ENCODE measurements around the gene CRTC1.

CRTC1 gene

DNA sequence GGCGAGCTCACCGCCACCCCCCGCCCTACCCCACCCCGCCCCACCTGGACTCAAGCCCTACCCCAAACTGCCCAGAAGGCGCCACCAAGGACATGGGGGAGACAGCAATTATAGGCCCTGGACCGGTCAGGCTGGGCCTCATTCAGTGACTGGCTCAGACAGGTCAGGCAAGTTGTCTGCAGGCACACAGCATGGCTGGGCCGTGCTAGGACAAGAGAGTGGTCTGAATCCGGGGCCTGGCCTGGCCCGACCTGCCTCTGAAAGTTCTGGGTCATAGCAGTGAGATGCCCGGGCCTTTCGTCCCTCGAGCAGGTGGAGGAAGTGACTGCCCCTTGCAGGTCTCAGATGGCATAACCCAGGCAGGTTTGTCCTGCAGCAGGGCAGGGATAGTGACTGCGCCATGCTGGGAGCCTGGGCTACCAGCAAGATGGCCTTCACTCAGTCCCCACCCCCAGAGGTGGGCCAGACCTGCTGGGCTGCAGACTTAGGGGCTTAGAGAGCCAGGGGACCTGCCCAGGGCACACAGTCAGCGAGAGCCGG is 86.6 kb downstream of the CRTC1 start:
- no peak for DNase-seq (ENCODE audit: low spot score)

DNA sequence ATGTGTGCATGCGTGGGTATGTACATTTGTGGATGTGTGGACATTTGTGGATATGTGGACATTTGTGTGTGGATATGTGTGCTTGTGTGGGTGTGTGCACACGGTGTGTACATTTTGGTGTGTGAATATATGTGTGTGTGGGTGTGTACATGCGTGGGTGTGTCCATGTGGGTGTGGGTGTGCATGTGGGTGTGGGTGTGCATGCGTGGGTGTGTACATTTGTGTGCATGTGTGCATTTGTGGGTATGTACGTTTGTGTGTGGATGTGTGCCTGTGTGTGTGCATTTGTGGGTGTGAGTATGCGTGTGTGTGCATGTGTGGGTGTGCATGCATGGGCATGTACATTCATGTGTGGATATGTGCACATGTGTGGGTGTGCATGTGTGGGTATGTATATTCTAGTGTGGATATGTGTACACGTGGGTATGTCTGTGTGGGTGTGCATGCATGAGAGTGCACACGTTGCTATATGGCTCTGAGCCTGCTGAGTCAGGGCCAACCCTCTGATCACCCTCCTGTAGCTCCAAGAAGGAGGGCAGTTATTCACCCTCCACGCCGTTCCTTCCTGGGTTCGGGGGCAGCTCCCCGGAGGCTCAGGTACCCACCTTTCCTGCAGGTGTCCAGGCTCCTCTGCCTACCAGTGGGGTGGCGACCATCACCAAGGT is 87.3 kb downstream of the CRTC1 start:
- DNase-seq (ENCODE audit: low spot score) = no peak

DNA sequence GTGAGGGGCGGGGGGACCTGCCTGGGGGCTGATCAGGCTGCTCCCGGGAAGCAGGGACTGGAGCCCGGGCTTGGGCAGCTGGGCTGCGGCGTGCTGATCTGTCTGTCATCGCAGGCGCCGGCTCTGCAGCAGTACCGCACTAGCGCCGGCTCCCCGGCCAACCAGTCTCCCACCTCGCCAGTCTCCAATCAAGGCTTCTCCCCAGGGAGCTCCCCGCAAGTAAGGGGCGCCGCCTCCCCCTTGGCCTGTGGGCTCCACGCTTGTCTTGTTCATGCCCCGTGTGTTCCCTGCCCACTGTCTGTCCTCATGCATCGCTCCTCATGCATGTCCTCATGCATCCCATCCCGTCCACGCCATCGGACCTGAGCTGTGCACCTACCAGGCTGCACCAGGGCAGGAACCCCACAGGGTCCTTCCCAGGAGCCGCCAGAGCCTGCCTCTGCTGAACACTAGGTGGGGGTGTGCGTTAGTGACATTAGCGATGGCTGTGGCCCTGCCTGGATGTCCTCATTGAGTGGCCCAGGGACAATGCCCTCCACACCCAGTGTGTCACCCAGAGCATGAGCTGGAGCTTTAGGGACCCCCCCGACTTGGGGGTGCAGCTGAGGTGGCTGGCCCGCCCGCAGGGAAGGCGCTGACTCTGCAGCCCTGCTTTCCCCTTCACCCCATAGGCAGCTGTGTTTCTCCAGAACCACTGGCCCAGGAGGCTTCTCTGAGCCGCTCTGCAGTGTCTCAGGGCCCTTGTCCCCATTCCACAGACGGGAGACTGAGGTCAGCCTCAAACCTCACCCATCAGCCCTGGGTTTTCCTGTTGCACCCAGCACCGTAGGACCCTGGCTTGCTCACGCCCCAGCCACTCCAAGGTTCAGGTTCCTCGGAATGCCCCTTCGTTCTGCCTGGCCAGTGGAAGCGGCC is 88.1 kb downstream of the CRTC1 start:
- no peak for DNase-seq (ENCODE audit: low spot score)

DNA sequence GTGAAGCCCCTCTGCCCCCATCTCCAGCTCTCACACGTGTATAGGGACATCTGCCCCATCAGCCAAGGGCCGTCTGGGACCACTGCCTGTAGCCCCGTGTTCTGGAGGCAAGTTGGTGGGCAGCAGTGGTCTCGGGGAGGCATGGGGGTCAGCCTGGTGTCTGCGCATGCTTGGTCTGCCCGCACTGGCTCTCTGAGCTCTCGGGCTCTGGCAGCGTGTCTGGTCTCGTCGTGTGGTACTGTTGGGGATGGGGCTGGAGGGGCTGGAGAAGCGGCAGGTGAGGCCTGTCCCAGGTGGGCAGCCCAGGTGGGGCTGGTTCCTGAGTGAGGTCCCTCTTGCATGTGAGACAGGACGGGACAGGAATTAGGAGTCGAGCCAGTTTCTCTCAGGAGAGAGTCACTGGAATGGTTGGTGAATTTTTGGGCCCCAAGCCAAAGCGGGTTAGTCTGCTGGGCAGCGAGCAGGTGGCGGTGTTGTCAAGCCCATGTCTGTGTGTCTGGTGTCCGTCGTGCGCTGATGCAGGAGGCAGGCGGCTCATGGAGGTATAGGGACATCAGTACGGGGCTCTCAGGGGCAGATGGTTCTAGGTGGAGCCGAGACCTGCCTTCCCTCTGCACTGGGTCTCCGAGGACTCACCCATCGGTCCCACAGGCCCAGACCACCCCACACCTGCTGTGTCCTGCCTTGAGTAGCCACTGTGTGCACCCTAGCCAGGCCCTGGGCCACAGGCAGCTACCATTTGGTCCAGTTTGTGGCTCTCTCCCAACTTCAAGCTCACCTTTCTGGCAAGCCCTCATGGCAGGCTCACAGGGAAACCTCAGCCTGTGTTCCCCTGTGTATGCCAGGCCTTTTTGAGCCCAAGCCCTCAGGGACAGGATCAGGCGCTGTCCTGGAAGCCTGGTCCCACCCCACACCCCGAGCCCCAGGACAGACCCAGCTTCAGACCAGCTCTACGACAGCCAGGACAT is 89.4 kb downstream of the CRTC1 start:
- DNase-seq (ENCODE audit: low spot score) = no peak

DNA sequence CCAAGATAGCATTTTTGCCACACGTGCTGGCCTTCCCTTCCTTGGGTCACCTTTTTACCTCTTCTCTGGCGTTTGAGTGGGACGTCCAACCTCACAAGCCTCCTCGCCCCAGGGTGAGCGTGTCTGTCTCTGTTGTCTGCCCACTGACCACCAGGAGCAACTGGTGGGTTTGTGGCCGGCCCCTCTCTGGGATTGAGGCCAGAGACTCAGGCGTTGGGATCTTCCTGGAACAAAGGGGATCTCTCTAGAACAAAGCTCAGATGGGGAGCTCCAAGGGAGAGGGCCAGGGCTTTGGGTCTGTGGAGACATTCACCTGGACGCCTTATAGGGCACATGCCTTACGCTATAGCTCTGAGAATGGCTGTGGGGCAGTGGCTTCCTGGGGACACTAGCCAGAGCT is 90.2 kb downstream of the CRTC1 start:
- DNase-seq (ENCODE audit: low spot score) = no peak

DNA sequence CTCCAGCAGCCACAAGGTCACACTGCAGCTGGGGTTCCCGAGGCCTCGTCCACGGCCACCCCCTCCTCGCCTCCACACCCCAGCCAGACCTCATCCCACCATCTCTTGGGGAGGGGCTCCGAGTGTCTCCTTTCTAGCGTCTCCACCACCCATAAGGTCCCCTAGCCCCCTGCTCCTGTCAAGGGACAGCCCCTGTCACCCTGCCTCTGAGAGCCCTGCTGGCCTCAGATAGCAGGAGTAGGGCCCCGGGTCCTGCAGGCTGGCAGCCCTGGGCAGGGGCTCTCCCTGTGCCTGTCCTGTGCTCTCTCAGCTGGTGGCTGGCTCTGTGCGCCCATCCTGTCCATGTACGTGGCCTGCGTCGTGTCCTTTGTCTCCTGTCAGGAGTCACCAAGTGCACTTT is 90.6 kb downstream of the CRTC1 start:
- no peak for DNase-seq (ENCODE audit: low spot score)

DNA sequence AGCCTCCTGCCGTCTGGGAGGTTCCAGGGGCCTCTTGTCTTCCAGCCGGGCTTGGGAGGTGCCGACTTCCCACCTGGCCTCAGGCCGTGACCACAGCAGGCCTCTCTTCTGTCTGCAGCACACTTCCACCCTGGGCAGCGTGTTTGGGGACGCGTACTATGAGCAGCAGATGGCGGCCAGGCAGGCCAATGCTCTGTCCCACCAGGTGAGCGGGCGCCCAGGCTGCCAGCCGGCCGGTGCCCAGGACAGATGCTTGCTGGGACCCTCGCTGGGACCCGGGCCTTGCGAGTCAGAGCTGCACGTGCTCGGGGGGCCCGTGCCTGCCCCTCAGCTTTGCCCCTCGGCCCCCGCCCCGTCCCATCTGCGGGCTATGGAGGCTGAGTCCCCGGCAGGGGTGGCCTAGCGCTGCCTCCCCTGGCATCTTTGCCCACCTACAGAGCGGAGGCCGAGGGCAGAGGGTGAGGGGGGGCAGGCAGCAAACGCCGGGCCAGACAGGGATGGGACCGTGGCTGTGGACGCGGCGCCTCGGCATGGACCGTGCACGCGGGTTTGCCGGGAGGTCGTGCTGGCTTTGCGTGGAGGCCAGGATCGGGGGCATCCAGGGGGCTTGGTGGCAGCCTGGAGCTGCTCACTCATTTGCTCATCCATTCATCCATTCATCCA is 91.4 kb downstream of the CRTC1 start:
- no peak for DNase-seq (ENCODE audit: low spot score)

DNA sequence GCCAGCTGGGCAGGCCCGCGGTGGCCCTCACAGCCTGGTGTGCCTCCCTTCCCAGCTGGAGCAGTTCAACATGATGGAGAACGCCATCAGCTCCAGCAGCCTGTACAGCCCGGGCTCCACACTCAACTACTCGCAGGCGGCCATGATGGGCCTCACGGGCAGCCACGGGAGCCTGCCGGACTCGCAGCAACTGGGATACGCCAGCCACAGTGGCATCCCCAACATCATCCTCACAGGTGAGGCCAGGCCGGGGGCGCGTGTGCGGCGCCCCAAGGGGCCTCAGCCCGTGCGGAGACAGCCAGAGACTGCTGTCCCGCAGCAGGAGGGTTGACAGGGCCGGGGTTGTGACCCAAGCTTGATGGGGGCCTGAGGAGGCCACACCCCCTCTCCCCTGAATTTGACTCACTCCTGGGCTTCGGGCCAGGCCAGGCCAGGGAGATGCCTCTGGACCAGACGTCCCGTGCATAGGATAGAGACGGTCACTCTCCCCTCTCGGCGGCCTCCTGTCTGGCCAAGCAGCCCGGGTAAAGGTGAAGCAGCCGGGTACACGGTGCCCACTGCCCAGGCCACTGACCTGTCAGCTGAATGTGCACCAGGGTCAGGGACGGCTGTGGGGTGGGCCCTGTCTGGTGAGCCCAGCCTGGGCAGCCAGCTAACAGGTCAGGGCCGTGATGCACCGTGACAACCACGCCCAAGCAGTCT is 92.3 kb downstream of the CRTC1 start:
- DNase-seq (ENCODE audit: low spot score) = no peak

DNA sequence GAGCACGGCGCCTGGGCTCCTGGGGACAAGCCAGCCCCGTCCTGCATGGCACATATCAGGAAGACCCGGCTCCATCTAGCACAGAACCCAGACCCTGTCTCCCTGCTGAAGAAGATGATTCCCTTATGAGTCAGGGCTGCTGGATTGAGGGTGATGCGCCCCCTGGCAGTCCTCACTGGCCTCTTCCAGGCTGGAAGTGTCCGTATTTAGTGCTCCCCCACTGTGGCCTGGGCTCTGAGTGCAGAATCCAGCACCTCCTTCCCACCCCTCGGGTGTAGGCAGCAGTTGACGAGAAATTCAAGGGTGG is 92.8 kb downstream of the CRTC1 start:
- DNase-seq (ENCODE audit: low spot score) = no peak

DNA sequence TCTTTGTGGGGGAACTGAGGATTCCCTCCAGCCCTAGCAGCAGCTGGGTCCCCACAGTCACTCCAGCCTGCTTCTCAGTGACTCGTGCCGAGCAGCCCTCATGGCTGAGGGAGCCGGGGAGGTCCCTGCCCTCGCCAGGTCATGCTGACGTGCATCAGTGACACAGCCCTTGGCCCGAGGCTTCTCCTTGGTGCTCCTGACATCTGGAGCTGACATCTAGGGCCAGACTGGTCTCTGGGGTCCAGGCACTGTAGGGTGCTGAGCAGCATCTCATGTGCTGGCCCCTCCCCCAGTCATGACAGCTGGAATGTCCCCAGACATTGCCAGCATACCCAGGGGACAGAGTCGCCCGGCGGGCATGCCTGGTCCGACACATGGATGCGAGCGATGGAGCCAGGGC is 93.3 kb downstream of the CRTC1 start:
- no peak for DNase-seq (ENCODE audit: low spot score)

DNA sequence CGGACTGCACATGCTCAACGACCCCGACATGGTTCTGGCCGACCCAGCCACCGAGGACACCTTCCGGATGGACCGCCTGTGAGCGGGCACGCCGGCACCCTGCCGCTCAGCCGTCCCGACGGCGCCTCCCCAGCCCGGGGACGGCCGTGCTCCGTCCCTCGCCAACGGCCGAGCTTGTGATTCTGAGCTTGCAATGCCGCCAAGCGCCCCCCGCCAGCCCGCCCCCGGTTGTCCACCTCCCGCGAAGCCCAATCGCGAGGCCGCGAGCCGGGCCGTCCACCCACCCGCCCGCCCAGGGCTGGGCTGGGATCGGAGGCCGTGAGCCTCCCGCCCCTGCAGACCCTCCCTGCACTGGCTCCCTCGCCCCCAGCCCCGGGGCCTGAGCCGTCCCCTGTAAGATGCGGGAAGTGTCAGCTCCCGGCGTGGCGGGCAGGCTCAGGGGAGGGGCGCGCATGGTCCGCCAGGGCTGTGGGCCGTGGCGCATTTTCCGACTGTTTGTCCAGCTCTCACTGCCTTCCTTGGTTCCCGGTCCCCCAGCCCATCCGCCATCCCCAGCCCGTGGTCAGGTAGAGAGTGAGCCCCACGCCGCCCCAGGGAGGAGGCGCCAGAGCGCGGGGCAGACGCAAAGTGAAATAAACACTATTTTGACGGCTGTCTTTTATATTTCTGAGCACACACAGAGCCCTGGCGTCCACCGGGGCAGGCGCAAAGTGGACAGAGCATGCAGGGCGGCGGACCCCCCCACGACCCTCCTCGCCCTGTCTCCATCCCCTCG is 94.0 kb downstream of the CRTC1 start:
- no peak for DNase-seq (ENCODE audit: low spot score)

DNA sequence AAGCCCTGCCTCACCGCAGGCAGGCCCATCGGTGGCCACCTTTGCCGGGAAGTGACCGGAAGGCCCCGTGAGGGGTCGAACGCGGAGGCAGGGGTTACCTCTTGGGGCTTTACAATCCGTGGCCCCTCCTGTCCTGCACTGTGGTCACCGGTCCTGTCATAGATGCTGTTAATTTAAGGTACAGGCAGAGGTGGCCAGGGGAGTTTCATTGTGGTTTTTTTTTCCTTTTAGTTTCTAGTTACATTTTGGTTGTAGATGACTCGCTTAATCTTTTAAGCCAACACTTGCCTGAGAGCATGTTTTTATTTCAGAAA is 94.6 kb downstream of the CRTC1 start:
- DNase-seq (ENCODE audit: low spot score) = no peak

DNA sequence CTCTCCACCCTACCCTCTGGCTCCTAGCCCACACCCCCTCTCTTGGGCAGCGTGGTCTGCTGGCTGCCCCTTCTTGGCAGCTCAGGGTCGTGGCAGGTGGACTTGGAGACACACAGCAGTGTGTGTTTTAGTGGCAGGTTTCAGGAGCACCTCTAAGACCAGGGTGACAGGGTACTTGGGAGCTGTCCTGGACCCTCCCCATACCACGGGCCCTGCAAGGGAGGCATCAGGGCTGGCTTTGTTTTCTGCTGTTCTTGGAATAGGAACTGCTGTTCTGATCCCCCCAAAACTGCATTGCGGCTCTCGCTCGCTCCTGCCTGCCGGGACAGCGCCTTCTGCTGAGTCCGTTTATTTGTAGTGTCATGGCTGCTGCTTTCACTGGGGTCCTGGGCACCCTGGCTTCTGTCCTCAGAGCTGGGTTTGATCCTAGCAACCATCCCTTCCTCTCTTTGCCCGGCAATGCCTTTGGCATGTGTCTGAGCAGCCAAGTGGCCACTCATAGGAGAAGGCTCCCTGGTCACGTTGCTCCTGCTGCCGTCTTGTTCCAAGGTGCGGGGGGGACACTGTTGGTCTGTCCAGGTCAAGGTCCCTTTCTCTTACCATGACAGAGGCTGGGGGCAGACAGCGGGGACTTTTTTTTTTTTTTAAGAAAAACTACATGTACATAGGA is 95.5 kb downstream of the CRTC1 start:
- no peak for DNase-seq (ENCODE audit: low spot score)

DNA sequence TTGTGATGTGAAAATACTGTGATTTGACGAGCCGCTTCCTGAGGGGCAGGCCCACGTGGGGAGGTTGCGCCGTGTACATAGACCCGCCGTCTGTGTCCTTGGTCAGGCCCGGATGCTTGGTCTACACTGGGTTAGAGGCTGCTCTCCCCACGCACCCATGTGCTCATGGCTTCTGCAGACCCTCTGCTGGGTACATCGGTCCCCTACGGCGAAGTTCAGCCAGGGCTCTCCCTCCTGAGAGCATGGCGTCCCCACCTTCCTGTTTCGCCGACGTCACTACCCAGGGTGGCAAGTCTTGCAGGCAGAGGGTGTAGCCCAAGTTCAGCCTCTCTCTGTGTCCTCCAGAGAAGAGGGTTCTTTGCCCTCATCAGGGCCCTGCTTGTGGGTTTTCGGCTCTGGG is 96.6 kb downstream of the CRTC1 start:
- DNase-seq (ENCODE audit: low spot score) = no peak

DNA sequence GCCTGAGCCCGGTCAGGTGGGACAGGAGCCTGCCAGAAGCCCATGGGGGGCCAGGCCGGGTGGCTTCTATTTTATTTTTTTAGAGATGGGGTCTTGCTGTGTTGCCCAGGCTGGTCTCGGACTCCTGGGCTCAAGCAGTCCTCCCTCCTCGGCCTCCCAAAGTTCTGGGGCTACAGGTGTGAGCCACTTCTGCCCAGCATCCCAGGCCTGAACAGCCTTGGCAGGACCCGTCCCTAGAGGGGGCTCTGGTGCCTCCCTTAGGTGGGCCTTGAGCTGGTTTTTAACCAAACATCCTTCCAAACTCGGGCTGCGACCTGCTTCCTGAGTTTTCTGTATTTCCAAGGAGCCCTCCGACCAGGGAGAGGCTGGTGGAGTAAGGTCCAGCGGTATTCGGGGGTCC is 97.2 kb downstream of the CRTC1 start:
- DNase-seq (ENCODE audit: low spot score) = no peak

DNA sequence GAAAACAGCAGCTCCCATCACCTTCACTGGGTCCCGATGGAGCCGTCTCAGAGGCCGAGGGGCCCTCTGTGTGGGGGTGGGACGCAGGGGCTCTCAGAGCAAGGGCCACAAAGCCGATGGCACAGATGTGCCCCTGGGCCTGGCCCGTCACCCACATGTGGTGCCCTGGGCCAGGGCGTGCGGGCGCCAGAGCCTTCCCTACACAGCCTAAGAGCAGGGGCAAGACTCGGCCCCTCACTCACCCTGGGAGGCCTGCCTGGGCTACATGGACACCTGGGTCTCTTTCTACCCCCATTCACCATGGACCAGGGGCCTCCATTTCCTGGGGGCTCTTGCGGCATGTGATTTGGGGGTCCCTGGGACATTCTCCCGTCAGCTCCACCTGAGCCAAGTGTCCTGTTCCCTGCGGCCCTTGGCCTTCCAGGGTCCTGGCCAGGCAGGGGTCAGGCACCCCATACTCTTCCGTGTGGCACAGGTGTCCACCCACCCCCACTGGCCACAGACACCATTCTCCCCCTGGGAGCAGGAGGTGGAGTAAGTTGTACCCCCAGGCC is 97.6 kb downstream of the CRTC1 start:
- DNase-seq (ENCODE audit: low spot score) = no peak

DNA sequence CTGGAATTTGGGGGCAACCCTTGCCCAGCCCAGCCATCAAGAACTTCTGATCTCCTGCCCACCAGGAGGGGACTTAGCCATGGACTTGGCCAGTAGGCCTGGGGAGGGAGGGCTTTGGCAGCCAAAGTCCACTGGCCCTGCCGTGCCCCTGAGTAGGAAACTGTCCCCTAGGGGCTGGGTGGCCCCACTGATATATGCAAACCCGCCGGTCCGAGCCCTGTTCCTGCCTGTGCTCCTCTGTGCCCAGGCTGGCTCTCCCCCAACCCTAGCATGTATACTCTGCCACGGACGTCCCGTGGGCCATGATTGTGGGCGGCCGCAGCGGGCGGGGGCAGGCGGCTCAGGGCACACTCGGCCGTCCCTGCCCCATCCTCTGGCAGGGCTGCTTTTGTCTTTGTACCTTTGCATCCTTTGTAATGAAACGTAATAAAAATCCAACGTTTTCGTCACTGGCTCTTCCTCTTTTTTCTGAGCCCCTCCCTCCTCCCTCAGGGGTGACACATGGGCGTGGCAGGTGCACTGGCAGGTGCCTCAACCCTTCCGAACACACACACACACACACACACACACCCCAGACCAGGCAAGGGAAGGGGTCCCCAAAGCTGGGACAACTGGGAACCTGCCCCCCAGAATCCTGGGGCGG is 98.5 kb downstream of the CRTC1 start:
- DNase-seq (ENCODE audit: low spot score) = no peak

DNA sequence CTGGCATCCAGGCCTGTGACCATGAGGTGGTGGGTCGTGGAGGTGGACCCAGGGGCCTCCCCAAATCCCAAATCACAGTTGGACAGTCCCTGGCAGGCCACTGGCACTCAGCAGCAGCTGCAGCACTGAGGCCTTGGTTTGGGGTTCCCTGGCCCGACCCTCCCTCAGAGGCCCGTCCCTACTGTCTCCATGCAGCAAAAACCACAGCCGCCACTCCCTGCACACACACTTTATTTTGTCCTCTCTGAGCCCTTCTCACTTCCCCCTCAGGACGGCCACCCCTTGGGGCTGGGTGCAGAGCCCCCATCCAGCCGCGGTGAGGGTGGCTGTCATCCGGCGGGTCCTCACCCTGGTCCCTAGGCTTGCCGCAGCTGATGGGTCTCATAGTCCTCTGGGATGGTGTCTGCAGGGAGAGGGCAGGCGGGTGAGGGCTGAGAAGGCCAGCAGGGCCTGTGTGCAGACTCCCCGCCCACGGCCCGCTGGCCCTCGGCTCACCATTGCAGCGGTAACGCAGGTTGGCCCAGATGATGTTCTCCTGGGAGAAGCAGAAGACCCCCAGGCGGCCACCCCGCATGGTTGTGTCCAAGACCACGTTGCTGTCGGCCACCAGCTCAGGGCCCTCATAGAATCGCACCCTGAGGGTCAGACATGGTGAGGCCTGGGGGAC is 99.2 kb downstream of the CRTC1 start:
- no peak for DNase-seq (ENCODE audit: low spot score)

Measured in iPS-NIHi11 (cell line).